ENCODE data around the gene SPSB3. TPM values are rescaled to one million over a fixed set of nuclear protein-coding genes. Genes with fewer than 3 reads are reported as not detected.

SPSB3 gene
- total and polyA plus RNA-seq, 2 of the 13 experiments (the other 11 are each of a cell fraction or from before 2014, with no cell fraction given) = 13.2 to 21.9 TPM

GRCh38 chr16:1794221-1794871, 12.0 kb upstream of the SPSB3 start (continued):
- TF ChIP-seq PRDM10 (CRISPR knock-in tag; IDR thresholded peaks at IDR 0.05; ENCODE audit: low read depth) (peak; percentile 87), CBFB (CRISPR knock-in tag; IDR thresholded peaks at IDR 0.05) (peak; percentile 98), RXRB (CRISPR knock-in tag; IDR thresholded peaks at IDR 0.05; ENCODE audit: borderline replicate concordance) (peak; percentile 43; the same call in 1 of the 2 replicates), ZBTB10 (CRISPR knock-in tag; IDR thresholded peaks at IDR 0.05; ENCODE audit: borderline replicate concordance) (peak; percentile 32; the same call in 1 of the 2 replicates), ZFP36L2 (CRISPR knock-in tag; IDR thresholded peaks at IDR 0.05) (no peak), ZBTB39 (CRISPR knock-in tag; IDR thresholded peaks at IDR 0.05) (no peak), ZNF501 (CRISPR knock-in tag; IDR thresholded peaks at IDR 0.05) (peak; percentile 59; the same call in 1 of the 2 replicates), RNF2 (conservative IDR thresholded peaks at IDR 0.05; ENCODE audit: low read depth) (no peak), DR1 (CRISPR knock-in tag; IDR thresholded peaks at IDR 0.05) (peak; percentile 69), ZBTB25 (CRISPR knock-in tag; IDR thresholded peaks at IDR 0.05) (0 out of 2 replicates have a peak, but pooled peaks have one; percentile 21), ZNF510 (CRISPR knock-in tag; IDR thresholded peaks at IDR 0.05; ENCODE audit: low read depth) (no peak), ZFP36 (IDR thresholded peaks at IDR 0.05; ENCODE audit: borderline replicate concordance, low read depth, low read length, partially characterized antibody) (no peak), ZNF652 (CRISPR knock-in tag; IDR thresholded peaks at IDR 0.05; ENCODE audit: borderline replicate concordance, low read depth) (0 out of 2 replicates have a peak, but pooled peaks have one; percentile 49), RFX5 (IDR thresholded peaks at IDR 0.05; ENCODE audit: low read depth, low read length) (no peak), ZFP90 (CRISPR knock-in tag; IDR thresholded peaks at IDR 0.05; ENCODE audit: borderline replicate concordance) (peak; percentile 48; the same call in 1 of the 2 replicates), RFXAP (CRISPR knock-in tag; IDR thresholded peaks at IDR 0.05; ENCODE audit: borderline replicate concordance) (no peak), STAG1 (CRISPR knock-in tag; IDR thresholded peaks at IDR 0.05) (no peak; the same call in 1 of the 2 replicates), ZNF691 (CRISPR knock-in tag; IDR thresholded peaks at IDR 0.05; ENCODE audit: borderline replicate concordance, low read depth) (0 out of 2 replicates have a peak, but pooled peaks have one; percentile 36), ZNF256 (CRISPR knock-in tag; conservative IDR thresholded peaks at IDR 0.05) (no peak)

Measured in HepG2 (cell line).